HG03558 (cell line): Measurements from ENCODE around the gene GJB3.
"Not testable (repeated sequence)": the region's sequence is repeated elsewhere in the genome, so short reads cannot be mapped to it uniquely, and the experiment has no call there.

ENCODE experiments used
- ATAC-seq: cut with Tn5 transposase; IDR thresholded peaks from one replicate; pipeline ENCODE4 v1.9.1; 2021; ENCODE audit warnings: moderate number of reproducible peaks; ENCODE audit not compliant: unreplicated experiment; ENCODE audit errors: extremely low read depth

The GJB3 gene

DNA sequence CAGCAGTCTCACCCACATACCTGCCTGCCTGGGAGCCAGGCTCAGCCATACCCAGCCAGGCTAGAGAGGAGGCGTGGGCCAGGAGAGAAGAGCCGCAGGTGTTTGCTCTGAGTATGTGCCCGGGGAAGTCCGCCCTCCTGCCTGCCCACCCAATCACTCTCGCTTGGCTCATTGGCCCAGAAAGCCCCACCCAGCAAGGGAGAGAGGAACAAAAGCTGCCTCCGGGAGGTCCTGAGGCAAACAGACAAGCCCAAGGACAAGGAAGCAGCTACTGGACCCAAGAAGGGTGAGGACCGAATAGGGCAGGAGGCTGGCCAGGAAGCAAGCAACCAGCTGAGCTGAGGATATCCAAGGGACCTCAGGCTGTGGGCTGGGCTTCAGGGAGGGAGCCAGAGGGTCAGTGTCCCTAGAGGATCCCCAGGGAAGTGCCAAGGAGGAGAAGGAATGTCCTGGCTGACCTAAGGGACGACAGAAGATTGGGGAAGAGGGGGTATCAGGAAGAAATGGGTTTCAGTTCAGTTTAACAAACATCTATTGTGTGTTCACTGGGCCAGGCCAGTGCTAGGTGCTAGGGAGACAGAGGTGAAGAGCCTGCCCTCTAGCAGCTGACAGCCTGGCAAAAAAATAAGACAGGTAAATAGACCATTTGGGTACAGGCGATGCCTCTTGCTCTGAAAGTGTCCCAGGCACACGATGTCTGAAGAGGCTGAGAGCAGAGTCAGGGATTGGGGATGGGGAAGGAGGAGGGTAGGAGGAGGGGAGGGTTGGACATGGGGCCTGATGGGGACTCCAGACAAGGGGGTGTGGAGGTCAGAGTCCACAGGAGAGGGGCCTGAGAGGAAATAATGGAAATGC, 21.3 kb upstream of the GJB3 start, which contains the start of gene GJB4:
Gene GJB4, plus strand, starts transcription at position 238 of the 855 bp plus-strand sequence. CDS start 1,515 bp downstream, outside the sequence.
- ATAC-seq, result no peak

DNA sequence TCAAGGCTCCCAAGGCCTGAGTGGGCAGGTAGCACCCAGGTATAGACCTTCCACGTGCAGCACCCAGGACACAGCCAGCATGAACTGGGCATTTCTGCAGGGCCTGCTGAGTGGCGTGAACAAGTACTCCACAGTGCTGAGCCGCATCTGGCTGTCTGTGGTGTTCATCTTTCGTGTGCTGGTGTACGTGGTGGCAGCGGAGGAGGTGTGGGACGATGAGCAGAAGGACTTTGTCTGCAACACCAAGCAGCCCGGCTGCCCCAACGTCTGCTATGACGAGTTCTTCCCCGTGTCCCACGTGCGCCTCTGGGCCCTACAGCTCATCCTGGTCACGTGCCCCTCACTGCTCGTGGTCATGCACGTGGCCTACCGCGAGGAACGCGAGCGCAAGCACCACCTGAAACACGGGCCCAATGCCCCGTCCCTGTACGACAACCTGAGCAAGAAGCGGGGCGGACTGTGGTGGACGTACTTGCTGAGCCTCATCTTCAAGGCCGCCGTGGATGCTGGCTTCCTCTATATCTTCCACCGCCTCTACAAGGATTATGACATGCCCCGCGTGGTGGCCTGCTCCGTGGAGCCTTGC, 19.7 kb upstream of the GJB3 start:
- ATAC-seq, result no peak

DNA sequence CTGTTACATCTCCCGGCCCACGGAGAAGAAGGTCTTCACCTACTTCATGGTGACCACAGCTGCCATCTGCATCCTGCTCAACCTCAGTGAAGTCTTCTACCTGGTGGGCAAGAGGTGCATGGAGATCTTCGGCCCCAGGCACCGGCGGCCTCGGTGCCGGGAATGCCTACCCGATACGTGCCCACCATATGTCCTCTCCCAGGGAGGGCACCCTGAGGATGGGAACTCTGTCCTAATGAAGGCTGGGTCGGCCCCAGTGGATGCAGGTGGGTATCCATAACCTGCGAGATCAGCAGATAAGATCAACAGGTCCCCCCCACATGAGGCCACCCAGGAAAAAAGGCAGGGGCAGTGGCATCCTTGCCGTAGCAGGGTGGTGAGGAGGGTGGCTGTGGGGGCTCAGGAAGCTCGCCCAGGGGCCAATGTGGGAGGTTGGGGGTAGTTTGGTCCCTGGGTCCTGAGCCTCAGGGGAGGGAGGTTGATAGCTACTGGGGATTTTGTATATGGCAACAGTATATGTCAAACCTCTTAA, 19.2 kb upstream of the GJB3 start:
- no peak for ATAC-seq

DNA sequence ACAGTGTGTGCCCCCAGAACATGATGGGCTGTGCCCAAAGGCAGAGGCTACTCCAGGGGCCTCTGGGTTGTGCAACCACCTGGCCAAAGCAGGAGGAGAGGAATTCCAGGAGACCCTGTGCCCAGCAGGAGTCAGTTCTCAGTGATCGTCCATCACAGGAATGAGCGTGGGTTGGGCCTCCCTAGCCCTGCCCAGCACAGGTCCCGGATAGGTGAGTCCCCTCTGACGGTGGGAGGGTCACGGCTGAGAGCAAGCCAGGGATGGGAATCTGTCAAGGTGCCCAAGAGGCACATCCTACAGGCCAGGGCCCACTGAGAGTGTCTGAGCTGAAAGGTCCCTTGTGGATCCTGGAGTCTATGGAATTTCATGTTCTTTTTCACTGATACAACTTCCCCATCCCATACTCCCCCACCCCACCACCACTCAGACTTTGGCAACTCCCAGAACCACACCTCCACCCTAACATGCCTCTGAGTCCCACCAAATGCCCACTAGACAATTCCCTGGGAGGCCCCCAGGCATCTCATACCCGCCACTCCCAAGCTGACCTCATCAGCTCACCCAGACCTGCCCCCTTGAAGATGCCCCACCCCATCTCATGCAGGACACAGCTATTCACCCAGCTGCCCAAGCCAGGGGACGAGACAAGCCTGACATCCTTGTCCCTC, 18.4 kb upstream of the GJB3 start:
- ATAC-seq, result no peak

DNA sequence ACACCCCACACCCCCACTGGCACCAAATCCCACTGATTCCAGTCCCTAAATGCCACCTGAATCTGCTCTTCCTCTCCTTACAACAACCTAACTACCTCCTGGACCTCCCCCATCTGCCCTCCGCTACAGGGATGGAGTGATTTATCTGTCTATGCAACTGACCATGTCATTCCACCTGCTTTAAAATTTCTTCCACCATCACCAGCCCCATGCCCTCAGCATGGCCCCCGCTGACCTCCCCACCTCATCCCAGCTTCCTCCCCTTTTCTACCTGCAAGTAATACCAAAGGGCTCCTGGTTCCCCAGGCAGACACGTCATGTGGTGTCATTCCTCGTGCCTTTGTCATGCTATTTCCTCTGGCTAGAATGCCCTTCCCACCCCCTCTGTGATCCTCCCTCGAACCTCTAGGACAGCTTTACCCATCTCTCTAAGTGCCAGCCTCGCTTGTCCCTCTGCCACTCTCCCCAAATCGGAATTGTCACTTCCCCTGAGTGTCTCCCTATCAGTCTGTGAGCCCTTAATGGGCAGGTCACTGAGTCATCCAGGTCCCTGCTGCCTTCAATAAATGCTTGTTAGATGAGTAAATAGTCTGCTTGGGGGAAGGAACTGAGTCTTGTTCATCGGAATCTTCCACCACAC, 17.8 kb upstream of the GJB3 start:
- ATAC-seq, result no peak

DNA sequence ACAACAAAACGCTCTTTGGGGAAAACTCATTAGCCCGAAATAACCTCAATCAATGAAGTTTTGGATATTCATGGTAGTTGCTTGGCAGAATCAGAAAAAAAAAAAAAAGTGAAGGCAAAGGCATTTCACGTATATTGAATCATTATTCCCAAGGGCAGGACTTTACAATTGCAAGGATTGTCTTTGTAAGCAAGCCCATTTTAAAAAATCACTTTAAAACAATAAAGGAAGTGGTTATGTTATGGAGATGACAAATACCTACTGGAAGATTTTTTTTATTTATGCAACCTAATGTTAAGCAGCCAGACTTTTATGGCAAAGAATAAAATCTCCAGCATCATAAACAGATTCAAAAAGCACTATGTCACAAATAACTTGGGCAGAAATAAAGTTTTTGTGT, 12.2 kb upstream of the GJB3 start:
- no peak for ATAC-seq

DNA sequence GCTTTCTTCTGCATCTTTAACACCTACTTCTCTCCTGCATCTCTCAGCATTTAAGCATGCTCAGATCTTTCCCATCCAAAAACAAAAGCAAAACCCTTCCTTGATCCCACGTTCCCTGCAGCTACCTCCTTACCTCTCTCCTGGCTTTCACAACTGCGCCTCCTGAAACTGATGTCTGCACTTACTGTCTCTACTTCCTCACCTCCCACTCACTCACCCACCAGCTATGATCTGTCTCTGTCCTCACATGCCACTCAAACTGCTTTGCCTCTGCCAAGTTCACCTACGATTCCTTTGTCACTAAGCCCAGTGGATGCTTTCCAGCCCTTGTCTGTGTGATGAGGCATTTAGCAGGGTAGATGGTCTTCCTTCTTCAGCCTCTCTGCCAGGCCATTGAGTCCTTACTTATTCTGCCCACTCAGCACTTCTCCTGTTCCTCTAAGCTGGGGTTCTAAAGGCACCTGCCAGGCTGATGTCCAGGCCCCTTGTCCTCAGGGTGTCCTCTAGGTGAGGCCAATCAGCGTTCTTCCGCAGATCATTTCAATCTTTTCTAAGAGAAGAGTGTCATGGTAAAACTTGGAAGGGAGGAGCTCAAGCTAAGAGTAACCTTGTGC, 10.0 kb upstream of the GJB3 start:
- ATAC-seq, result no peak

DNA sequence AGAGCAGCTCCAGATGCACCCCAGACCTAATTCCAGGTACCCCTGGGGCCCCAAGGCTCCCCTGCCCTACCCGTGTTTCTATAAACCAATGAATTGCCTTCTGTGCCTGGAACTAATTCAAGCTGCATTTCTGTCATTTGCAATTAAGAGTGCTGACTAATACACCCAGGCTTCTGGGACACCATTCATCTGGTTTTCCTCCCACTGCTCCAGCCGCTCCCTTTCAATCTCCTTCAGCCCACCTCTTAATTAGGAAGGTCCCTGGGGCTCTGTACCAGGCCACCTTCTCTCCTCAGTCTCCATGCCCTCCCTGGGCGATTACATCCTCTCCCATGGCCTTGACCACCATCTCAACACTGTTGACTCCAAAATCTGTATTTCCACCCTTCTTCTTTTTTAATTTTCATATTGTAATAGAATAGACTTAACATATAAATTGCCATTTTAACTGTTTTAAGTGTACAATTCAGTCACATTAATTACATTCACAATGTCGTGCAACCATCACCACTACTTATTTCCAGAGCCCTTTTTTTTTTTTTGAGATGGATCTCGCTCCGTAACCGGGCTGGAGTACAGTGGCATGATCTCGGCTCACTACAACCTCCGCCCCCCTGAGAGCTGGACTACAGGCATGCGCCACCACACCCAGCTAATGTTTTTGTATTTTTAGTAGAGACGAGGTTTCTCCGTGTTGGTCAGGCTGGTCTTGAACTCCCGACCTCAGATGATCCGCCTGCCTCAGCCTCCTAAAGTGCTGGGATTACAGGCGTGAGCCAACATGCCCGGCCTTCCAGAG, 9.2 kb upstream of the GJB3 start:
- ATAC-seq, result no peak

DNA sequence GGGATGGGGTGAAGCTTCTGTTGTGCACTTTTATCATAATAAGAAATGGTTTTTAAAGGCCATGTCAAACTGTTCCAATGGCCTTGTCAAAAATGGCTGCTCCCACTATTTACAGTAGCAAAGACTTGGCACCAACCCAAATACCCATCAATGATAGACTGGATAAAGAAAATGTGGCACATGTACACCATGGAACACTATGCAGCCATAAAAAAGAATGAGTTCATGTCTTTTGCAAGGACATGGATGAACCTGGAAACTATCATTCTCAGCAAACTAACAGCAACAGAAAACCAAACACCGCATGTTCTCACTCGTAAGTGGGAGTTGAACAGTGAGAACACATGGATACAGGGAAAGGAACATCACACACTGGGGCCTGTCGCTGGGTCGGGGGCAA, 7.9 kb upstream of the GJB3 start:
- not testable (repeated sequence) for ATAC-seq

DNA sequence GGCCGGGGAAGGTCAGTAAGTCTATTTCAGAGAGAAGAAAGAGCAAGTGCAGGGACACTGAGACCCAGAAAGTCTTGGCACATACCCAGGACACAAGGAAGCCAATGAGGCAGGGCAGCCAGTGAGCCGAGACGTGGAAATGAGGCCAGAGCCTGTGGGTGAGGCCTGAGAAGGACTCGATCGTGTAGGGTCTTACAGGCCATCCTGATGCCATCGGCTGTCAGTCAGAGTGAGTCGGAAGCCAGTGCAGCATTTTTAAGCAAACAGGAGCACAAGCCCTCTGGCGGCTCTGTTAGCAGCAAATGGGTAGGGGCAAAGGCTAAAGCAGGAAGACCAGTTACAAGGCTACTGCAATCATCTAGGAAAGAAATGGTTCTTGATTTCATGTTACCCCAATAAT, 6.1 kb upstream of the GJB3 start:
- no peak for ATAC-seq

DNA sequence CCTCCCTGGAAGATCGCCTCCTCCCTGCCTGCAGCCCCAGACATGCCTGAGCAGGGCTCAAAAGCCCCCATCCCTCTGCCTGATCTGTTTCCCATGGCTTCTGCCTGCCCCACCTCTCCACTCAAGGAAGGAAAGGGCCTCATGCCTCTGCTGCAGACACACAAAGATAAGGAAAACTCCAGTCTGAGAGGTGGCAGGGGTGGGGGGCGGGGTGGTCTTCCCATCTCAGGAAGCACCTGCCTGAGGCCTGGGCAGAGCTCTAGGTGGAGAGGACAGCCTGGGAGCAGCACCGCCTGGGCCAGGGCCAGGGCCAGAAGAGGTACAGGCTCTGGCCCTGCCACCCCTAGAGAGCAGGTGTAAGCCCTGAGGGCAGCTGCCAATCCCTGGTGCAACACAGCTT, 4.1 kb upstream of the GJB3 start:
- ATAC-seq, result no peak

DNA sequence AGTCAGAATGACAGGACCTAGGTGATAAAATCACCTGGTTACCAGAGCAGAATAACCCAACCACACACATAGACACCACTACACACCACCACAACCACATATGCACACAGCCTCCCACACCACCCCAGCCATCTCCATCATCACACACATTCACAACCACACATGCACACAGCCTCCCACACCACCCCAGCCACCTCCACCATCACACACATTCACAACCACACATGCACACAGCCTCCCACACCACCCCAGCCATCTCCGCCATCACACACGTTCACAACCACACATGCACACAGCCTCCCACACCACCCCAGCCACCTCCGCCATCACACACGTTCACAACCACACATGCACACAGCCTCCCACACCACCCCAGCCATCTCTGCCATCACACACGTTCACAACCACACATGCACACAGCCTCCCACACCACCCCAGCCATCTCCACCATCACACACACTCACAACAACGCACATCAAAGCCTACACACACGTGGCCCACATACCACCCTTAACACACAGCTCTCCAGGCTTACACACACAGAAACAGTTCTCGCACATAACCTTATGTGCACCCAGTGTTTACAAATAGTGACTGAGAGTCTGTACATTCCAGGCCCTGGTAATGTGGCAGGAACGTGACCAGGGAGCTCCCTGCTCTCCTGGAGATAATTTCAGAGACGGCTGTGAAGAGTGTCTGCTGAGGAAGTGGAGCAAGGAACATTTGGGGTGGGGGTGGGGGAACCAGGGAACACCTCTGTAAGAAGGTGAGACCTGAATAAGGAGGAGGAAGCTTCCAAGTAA, 3.3 kb upstream of the GJB3 start:
- no peak for ATAC-seq

DNA sequence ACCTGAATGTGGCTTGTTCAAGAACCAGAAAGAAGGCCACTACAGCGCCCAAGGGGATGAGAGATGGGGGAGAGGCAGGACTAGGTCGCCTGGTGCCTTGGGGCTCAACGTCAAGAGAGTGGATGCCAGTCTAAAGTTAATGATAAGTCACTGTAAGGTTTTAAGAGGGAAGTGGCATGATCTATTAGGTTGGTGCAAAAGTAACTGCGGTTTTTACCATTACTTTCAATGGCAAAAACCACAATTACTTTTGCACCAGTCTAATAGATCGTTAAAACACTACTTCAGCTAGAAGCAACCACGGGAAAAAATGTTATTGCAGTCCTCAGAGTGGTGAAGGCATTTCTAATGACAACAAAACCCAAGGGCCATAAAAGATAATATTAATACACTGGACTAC, 2.6 kb upstream of the GJB3 start:
- no peak for ATAC-seq

DNA sequence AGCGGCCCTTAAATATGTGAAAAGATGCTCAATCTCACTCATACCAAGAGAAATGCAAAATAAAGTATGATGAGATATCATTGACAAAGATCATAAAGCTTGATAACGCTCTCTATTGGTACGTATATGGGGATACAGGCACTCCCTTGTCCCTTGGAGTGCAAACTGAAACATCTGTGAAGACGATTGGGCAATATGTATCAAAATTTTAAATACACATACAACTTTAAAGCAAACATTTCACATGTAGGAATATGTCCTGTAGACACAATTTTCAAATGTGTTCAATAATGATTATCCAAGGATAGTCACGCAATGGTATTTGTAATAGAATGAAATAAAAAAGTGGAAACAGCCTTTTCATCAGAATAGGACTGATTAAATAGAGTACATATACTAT, 2.0 kb upstream of the GJB3 start:
- no peak for ATAC-seq

DNA sequence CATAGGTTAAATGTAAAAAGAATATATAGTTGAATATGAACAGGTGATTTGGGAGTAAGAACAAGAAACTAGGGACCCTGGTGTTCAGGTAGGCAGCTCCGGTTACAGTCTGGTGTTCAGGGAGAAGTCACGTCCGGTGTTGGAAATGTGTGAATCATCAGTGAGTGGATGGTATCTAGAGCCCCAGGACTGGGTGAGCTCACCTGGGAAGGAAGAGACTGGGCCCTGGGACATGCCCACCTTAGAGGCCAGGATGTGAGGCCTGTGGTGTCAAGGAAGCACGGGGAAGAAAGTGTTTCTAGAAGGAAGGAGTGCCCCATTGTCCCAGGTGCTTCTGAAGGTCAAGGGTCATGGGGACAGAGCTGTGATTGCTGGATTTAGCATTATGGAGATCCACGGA, 1.5 kb upstream of the GJB3 start:
- ATAC-seq, result no peak

DNA sequence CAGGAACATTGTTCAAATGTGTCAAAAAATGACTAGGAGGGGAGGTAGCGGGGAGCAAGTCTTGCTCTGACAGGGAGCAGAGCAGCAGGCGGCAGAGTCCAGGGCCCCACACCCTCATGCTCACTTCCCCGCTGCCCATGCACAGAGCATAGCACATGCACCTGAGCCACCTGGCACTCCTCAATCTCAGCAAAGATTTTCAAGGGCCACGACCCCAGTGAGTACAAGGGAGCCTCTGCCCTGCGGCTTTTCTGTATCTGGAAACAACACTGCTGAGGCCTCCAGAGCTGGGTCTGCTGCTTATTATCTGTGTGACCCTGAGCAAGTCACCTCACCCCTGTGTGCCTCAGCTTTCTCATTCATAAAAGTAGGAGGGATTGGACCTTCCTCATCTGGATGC, 1.1 kb upstream of the GJB3 start:
- no peak for ATAC-seq

DNA sequence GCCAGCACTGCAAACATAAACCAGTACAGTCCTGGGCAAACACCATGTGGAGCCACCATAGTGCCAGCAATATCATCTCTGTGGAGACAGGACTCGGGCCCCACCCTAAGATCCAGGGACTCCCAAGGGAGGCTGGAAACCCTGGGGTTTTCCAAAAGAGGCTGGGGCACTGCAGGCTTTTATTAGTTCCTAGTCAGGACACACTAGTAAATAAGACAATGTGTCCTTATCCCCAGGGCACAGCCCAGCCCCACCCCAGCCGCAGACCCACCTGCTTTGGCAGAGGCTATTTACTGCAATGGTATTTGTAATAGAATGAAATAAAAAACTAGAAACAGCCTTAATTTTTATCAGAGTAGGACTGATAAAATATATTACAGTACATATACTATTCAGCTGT, 486 bp upstream of the GJB3 start:
- ATAC-seq, result no peak

DNA sequence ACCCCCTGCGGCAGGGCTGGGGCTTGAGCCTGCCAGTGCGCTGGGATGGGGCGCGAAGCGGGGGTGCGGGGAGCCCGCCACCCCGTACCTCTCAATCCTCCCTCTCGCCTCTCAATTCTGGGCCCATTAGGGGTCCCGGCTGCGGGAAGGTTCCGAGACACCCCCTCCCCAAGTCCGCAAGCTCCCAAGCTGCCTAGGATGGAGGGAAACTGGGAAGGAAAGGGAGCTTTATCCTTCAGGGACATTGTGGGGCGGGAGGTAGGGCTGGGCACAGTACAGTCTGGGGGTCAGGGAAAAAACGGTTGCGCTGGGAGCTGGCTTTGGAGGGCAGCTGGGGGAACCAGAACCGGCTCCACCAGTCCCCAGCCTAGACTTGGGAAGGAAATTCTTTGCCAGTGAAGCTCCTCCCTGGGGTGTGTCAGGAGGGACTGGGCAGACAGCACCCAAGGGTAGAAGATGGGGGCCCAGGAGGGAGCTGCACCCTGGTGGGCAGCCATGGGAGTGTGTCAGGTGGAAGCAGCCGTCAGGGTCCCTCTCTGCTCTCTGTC, 904 bp downstream of the GJB3 start:
- ATAC-seq, result no peak
